ENCODE data around the gene TFAP2E. TPM values are rescaled to one million over a fixed set of nuclear protein-coding genes. Genes with fewer than 3 reads are reported as not detected.

Gene TFAP2E
- total RNA-seq, 1 experiment from 2014 or later, result 6.1 TPM

DNA sequence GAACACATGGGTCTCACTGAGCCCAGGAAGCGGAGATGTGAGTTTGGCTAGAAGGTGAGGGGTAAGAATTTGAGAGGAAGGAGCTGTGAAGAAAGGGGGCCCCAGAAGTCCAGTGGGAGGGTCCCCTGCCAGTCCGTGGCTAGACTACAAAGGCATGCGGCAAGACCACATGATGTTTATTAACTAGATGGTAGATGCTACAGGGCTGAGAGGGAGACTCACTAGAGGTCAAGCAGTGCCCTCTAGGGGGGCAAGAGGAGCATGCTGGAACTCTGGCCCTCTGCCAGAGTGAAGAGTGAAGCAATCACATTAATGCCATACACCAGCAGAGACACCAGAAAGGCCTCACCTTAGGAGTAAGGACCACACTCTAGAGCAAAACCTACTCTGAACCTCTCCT lies 28.1 kb upstream of the TFAP2E start:
- ATAC-seq, result peak; percentile 44; the same call in 1 of the 2 replicates

More for the DNA sequence above, 28.1 kb upstream of the TFAP2E start:
- intact Hi-C loops (cut with micrococcal nuclease), result no loop called here
- Histone ChIP-seq H3K9me3 (ENCODE audit: control insufficient read depth in 1 of 2, insufficient read depth in 1 of 2, low read depth in 1 of 2, low read length in 2 of 2) (no peaks in the 10 kb centered on the region), H3K4me2 (ENCODE audit: low read length) (no peak overlapping the region), H3K9ac (ENCODE audit: low read length) (no peak overlapping the region), H3K9me2 (ENCODE audit: insufficient read depth) (no peaks in the 10 kb centered on the region), H3K4me1 (ENCODE audit: control insufficient read depth in 1 of 2, insufficient read depth in 2 of 2, low read length in 2 of 2) (no peaks in the 10 kb centered on the region), H4K20me1 (ENCODE audit: insufficient read depth) (no peaks in the 10 kb centered on the region), H3K27ac (ENCODE audit: low read depth, low read length) (no peak overlapping the region), H3K36me3 (ENCODE audit: control insufficient read depth in 1 of 2, insufficient read depth in 2 of 2, low read length in 2 of 2) (peaks cover 5 to 10% of the 10 kb centered on the region in 2 experiments; a peak in 3 of 4 replicates), H3K79me2 (ENCODE audit: insufficient read depth, low read length) (peaks cover 38% of the 10 kb centered on the region; the same call in 1 of the 2 replicates), H2AFZ (ENCODE audit: low read depth, low read length, poor library complexity, severe bottlenecking) (no peak overlapping the region), H3K27me3 (ENCODE audit: insufficient read depth, low read length) (no peaks in the 10 kb centered on the region), H3K4me3 (replicated peaks in 1 of 2; ENCODE audit: low read depth in 1 of 2, low read length in 2 of 2) (no peak overlapping the region)
- CTCF ChIA-PET, result interaction anchor here (1.0 kb wide), 1 partner anchor 94 kb away, joined by 3 read pairs; no protein-coding TSS in a partner anchor
- DNase-seq (ENCODE audit: low read depth, low spot score), result no peak
- RAD21 ChIA-PET (ENCODE audit: low non-redundant PET in 1 of 2, low total read pairs in 2 of 2, uncharacterized antibody in 2 of 2, unreplicated experiment in 2 of 2), result no interaction called here
- no TSS peak for BruUV-seq (replicated peaks)
- TF ChIP-seq CTCF (IDR thresholded peaks at IDR 0.05 in 2 of 3, conservative IDR thresholded peaks at IDR 0.05 in 1 of 3; ENCODE audit: borderline replicate concordance in 1 of 3, insufficient read depth in 1 of 3, low read depth in 2 of 3, low read length in 2 of 3) (peak; percentile 9 to 25 (median 11); a peak in 2 of 6 replicates), RAD21 (IDR thresholded peaks at IDR 0.05; ENCODE audit: low read depth) (peak; percentile 44), TCF7L2 (IDR thresholded peaks at IDR 0.05; ENCODE audit: borderline replicate concordance, extremely low read depth, insufficient read depth, insufficient read length) (no peak), REST (IDR thresholded peaks at IDR 0.05; ENCODE audit: low read depth) (no peak), CEBPB (IDR thresholded peaks at IDR 0.05; ENCODE audit: low read depth) (peak; percentile 47; the same call in 1 of the 2 replicates), SP1 (IDR thresholded peaks at IDR 0.05; ENCODE audit: low read depth) (no peak), YY1 (IDR thresholded peaks at IDR 0.05; ENCODE audit: extremely low read depth, insufficient replicate concordance, low read depth, low read length) (no peak), SRF (IDR thresholded peaks at IDR 0.05; ENCODE audit: low read depth) (no peak)
- POLR2A ChIA-PET, result no interaction called here

All from HCT116 (cell line).